Endothelial cell of umbilical vein (primary cell): ENCODE measurements around the gene SLC30A3.

ENCODE experiments used
- CTCF ChIP-seq, 2 donors: IDR thresholded peaks; 1 replicate in 1 of 2; 2 replicates in 1 of 2; pipeline ENCODE4 v1.5.1; 2011; ENCODE audit warnings: low read length in 2 of 2, mild to moderate bottlenecking in 2 of 2, moderate library complexity in 2 of 2, control low read depth in 1 of 2, inconsistent platforms in 1 of 2, low read depth in 1 of 2; ENCODE audit not compliant: insufficient read depth in 1 of 2; ENCODE audit errors: extremely low read depth in 1 of 2
- EZH2 ChIP-seq: IDR thresholded peaks from 2 replicates; pipeline ENCODE4 v1.6.1; 2012; ENCODE audit warnings: borderline replicate concordance, low read depth, mild to moderate bottlenecking, moderate library complexity, low read length, inconsistent platforms; ENCODE audit not compliant: severe bottlenecking

GRCh38 chr2:27237341-27237945, 25.4 kb downstream of the SLC30A3 start:
- TF ChIP-seq CTCF (IDR thresholded peaks at IDR 0.05; ENCODE audit: extremely low read depth in 1 of 2, insufficient read depth in 1 of 2, low read depth in 1 of 2, low read length in 2 of 2) = no peak
- no peak for TF ChIP-seq EZH2
